Amniotic epithelial cell (primary cell): ENCODE results near the gene CDK15.
"Not testable (repeated sequence)": the region's sequence is repeated elsewhere in the genome, so short reads cannot be mapped to it uniquely, and the experiment has no call there.

Experiments used
- DNase-seq: peaks from one replicate; pipeline ENCODE4 v3.0.0-alpha.2; 2010; ENCODE audit warnings: low read depth

Gene CDK15

GRCh38 chr2:201790291-201790690 lies 16.0 kb upstream of the CDK15 start:
- DNase-seq: no peak

- no peak for DNase-seq
Observed at GRCh38 chr2:201790989-201791388, 15.3 kb upstream of the CDK15 start.

- DNase-seq: no peak
Observed at GRCh38 chr2:201793631-201794030, 12.7 kb upstream of the CDK15 start.

GRCh38 chr2:201794294-201794693 lies 12.0 kb upstream of the CDK15 start:
- DNase-seq: peak; percentile 50

- peak; percentile 56 for DNase-seq
Observed at GRCh38 chr2:201795607-201796477, 10.5 kb upstream of the CDK15 start.

GRCh38 chr2:201796478-201796865 lies 9.9 kb upstream of the CDK15 start:
- DNase-seq: no peak

GRCh38 chr2:201797175-201797840 lies 9.0 kb upstream of the CDK15 start:
- peak; percentile 48 for DNase-seq

GRCh38 chr2:201798252-201798913 lies 8.0 kb upstream of the CDK15 start:
- peak; percentile 87 for DNase-seq

- DNase-seq: peak; percentile 83
Observed at GRCh38 chr2:201798914-201799285, 7.4 kb upstream of the CDK15 start.

GRCh38 chr2:201807452-201807999 lies 1.2 kb downstream of the CDK15 start:
- peak; percentile 34 for DNase-seq

GRCh38 chr2:201808027-201808426 lies 1.7 kb downstream of the CDK15 start:
- DNase-seq: no peak

- no peak for DNase-seq
Observed at GRCh38 chr2:201809633-201810032, 3.3 kb downstream of the CDK15 start.

GRCh38 chr2:201810604-201811003 lies 4.3 kb downstream of the CDK15 start:
- DNase-seq: not testable (repeated sequence)

- DNase-seq: no peak
Observed at GRCh38 chr2:201813996-201814760, 7.8 kb downstream of the CDK15 start.

- no peak for DNase-seq
Observed at GRCh38 chr2:201816657-201817575, 10.6 kb downstream of the CDK15 start.

GRCh38 chr2:201820383-201821007 lies 14.2 kb downstream of the CDK15 start:
- no peak for DNase-seq

- DNase-seq: no peak
Observed at GRCh38 chr2:201821080-201821479, 14.7 kb downstream of the CDK15 start.

- DNase-seq: no peak
Observed at GRCh38 chr2:201824212-201824611, 17.9 kb downstream of the CDK15 start.

GRCh38 chr2:201827621-201828020 lies 21.3 kb downstream of the CDK15 start:
- no peak for DNase-seq

- DNase-seq: no peak
Observed at GRCh38 chr2:201828220-201828619, 21.9 kb downstream of the CDK15 start.
